NB4 (cell line): ENCODE data around the gene RPN2.

Source experiments
- CTCF ChIP-seq: IDR thresholded peaks from one replicate; pipeline ENCODE4 v1.5.1; 2012; ENCODE audit warnings: low read depth, low read length
- MAX ChIP-seq: IDR thresholded peaks from 2 replicates; pipeline ENCODE4 v1.6.1; 2011; ENCODE audit warnings: low read depth, low read length
- MYC ChIP-seq: IDR thresholded peaks from 2 replicates; pipeline ENCODE4 v1.6.1; 2011; ENCODE audit warnings: low read depth, low read length
- POLR2A ChIP-seq: IDR thresholded peaks from 2 replicates; pipeline ENCODE4 v1.6.1; 2011; ENCODE audit warnings: mild to moderate bottlenecking; ENCODE audit not compliant: insufficient read length; ENCODE audit errors: extremely low read depth

- no peak for TF ChIP-seq POLR2A
- TF ChIP-seq CTCF: no peak
- TF ChIP-seq MAX: no peak
- TF ChIP-seq MYC: no peak
These were observed 24.9 kb downstream of the RPN2 start for GRCh38 chr20:37204056-37204455.
